WTC11 (cell line): ENCODE results near the gene ATXN10.

Source experiments
- ATF1 ChIP-seq: sonication (generic); formaldehyde crosslinking; IDR thresholded peaks from 2 replicates; pipeline ENCODE4 v1.8.1; 2023; ENCODE audit warnings: mild to moderate bottlenecking, moderate library complexity, missing genetic modification reagents
- ATF3 ChIP-seq: sonication (generic); formaldehyde crosslinking; conservative IDR thresholded peaks from 2 replicates; pipeline ENCODE4 v1.8.1; 2022; ENCODE audit warnings: mild to moderate bottlenecking, missing genetic modification reagents
- CBFB ChIP-seq: sonication (generic); formaldehyde crosslinking; IDR thresholded peaks from 2 replicates; pipeline ENCODE4 v1.8.1; 2022; ENCODE audit warnings: mild to moderate bottlenecking, low read depth, missing genetic modification reagents
- MAX ChIP-seq: sonication (generic); formaldehyde crosslinking; IDR thresholded peaks from 2 replicates; pipeline ENCODE4 v1.8.0; 2022; ENCODE audit warnings: mild to moderate bottlenecking, missing genetic modification reagents
- MLX ChIP-seq: sonication (generic); formaldehyde crosslinking; IDR thresholded peaks from 2 replicates; pipeline ENCODE4 v1.8.1; 2023; ENCODE audit warnings: mild to moderate bottlenecking, missing genetic modification reagents, moderate library complexity
- TEAD1 ChIP-seq: sonication (generic); formaldehyde crosslinking; IDR thresholded peaks from 2 replicates; pipeline ENCODE4 v1.8.0; 2022; ENCODE audit warnings: mild to moderate bottlenecking, missing genetic modification reagents
- ZNF512 ChIP-seq: sonication (generic); formaldehyde crosslinking; IDR thresholded peaks from 2 replicates; pipeline ENCODE4 v1.8.1; 2022; ENCODE audit warnings: missing genetic modification reagents, borderline replicate concordance

- TF ChIP-seq MAX (no peak), MLX (no peak), TEAD1 (CRISPR knock-in tag) (no peak), CBFB (CRISPR knock-in tag) (no peak), ATF3 (no peak), ZNF512 (CRISPR knock-in tag) (no peak), ATF1 (CRISPR knock-in tag) (no peak)
Observed at GRCh38 chr22:45632791-45633515, 38.7 kb upstream of the ATXN10 start.
